ENCODE data around the gene TRIP13.
"Not testable (repeated sequence)": the region's sequence is repeated elsewhere in the genome, so short reads cannot be mapped to it uniquely, and the experiment has no call there.

Gene TRIP13

GRCh38 chr5:847736-848135, 44.9 kb upstream of the TRIP13 start:
- not testable (repeated sequence) for H3K79me2 ChIP-seq (ENCODE audit: low read length); H3K4me2 ChIP-seq (ENCODE audit: low read length); H3K4me3 ChIP-seq (ENCODE audit: low read length); H3K27ac ChIP-seq (ENCODE audit: low read length); H3K36me3 ChIP-seq (replicated peaks; ENCODE audit: low read depth, low read length); H4K20me1 ChIP-seq (ENCODE audit: insufficient read depth, low read length); H3K9me3 ChIP-seq (ENCODE audit: insufficient read depth, low read length); H3K9ac ChIP-seq (ENCODE audit: low read length); H3K27me3 ChIP-seq (ENCODE audit: low read depth, low read length); H2AFZ ChIP-seq (ENCODE audit: low read depth, low read length); H3K4me1 ChIP-seq (ENCODE audit: low read length)

GRCh38 chr5:848671-849111, 44.0 kb upstream of the TRIP13 start:
- Histone ChIP-seq H2AFZ (ENCODE audit: low read depth, low read length) (no peak overlapping the region), H3K9ac (ENCODE audit: low read length) (no peak overlapping the region), H3K4me2 (ENCODE audit: low read length) (no peak overlapping the region), H3K36me3 (replicated peaks; ENCODE audit: low read depth, low read length) (no peaks in the 10 kb centered on the region), H3K4me3 (ENCODE audit: low read length) (no peak overlapping the region), H3K4me1 (ENCODE audit: low read length) (peaks cover 6% of the 10 kb centered on the region), H4K20me1 (ENCODE audit: insufficient read depth, low read length) (no peaks in the 10 kb centered on the region), H3K9me3 (ENCODE audit: insufficient read depth, low read length) (no peaks in the 10 kb centered on the region), H3K27ac (ENCODE audit: low read length) (no peak overlapping the region), H3K27me3 (ENCODE audit: low read depth, low read length) (no peaks in the 10 kb centered on the region), H3K79me2 (ENCODE audit: low read length) (no peaks in the 10 kb centered on the region)
- TF ChIP-seq, protein P1, sequence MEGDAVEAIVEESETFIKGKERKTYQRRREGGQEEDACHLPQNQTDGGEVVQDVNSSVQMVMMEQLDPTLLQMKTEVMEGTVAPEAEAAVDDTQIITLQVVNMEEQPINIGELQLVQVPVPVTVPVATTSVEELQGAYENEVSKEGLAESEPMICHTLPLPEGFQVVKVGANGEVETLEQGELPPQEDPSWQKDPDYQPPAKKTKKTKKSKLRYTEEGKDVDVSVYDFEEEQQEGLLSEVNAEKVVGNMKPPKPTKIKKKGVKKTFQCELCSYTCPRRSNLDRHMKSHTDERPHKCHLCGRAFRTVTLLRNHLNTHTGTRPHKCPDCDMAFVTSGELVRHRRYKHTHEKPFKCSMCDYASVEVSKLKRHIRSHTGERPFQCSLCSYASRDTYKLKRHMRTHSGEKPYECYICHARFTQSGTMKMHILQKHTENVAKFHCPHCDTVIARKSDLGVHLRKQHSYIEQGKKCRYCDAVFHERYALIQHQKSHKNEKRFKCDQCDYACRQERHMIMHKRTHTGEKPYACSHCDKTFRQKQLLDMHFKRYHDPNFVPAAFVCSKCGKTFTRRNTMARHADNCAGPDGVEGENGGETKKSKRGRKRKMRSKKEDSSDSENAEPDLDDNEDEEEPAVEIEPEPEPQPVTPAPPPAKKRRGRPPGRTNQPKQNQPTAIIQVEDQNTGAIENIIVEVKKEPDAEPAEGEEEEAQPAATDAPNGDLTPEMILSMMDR (IDR thresholded peaks at IDR 0.05; ENCODE audit: low read depth, low read length) = no peak
- TF ChIP-seq EZH2phosphoT487 (IDR thresholded peaks at IDR 0.05; ENCODE audit: low read depth) = no peak

DNA sequence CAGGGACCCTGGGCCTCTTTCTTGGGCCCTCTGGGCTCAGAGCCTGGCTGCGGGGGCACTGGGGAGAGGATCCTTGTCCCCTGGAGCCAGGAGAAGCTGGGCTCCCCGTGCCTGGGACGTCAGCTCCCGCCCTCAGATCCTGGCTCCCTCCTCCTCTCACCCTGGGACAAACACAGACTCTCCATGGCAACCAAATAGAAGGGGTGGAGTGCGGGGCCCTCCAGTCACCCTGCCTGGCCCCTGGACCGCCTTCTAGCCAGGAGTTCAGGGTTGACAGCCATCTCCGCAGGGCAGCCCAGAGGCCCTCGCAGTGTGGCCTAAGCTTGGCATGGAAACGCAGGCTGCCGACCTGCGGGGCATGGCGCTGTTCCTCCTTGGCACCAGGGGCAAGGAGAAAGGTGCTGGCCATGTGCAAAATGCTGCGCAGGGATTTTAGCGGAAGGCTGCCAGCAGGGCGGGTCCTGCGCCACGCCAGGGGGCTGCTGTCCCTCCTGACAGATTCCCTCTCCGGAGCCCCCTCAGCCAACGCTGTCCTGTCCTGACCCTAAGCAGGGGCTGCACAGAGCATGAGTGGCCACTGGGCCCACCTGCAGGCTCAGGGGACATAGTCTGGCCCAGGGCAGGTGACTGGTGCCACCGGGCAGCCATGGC, 42.9 kb upstream of the TRIP13 start:
- no peak overlapping the region for H3K4me2 ChIP-seq (ENCODE audit: low read length)
- H3K9ac ChIP-seq (ENCODE audit: low read length) = no peak overlapping the region
- no peak overlapping the region for H3K4me3 ChIP-seq (ENCODE audit: low read length)
- no peaks in the 10 kb centered on the region for H3K27me3 ChIP-seq (ENCODE audit: low read depth, low read length)
- no peak overlapping the region for H2AFZ ChIP-seq (ENCODE audit: low read depth, low read length)
- H3K79me2 ChIP-seq (ENCODE audit: low read length) = no peaks in the 10 kb centered on the region
- H3K36me3 ChIP-seq (replicated peaks; ENCODE audit: low read depth, low read length) = no peaks in the 10 kb centered on the region
- no peaks in the 10 kb centered on the region for H3K9me3 ChIP-seq (ENCODE audit: insufficient read depth, low read length)
- TF ChIP-seq EZH2phosphoT487 (IDR thresholded peaks at IDR 0.05; ENCODE audit: low read depth) = no peak
- TF ChIP-seq, protein P1 (IDR thresholded peaks at IDR 0.05; ENCODE audit: low read depth, low read length) = no peak
- H3K27ac ChIP-seq (ENCODE audit: low read length) = no peak overlapping the region
- H3K4me1 ChIP-seq (ENCODE audit: low read length) = peaks cover 6% of the 10 kb centered on the region
- no peaks in the 10 kb centered on the region for H4K20me1 ChIP-seq (ENCODE audit: insufficient read depth, low read length)

DNA sequence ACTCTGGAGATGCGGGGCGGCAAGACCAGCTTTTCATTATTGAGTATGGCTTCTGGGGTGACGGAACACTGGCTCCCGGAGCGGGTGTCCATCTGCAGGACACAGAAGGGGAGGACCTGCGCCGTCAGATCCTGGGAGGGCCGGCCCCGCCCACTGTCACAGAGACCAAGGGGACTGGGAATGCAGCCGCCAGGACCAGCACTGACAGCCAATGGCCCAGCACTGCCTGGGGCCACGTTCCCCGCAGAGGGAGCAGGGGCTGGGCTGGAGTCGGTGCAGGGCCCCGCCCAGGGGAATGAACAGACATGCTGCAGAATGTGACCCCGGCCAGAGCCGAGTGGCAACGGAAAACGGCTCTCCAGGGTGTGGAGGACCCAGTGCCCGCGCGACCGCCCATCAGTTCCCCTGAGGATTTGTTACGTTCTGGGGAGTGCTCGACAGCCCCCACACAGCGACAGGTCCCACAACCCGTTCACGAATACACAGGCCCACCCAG, 42.1 kb upstream of the TRIP13 start, which contains the start of gene ZDHHC11:
Gene ZDHHC11 (minus strand): TSS at position 476 of the 496 bp plus-strand sequence. CDS start 384 bp downstream, at position 92.
- no peak within 1 kb of the TSS for H2AFZ ChIP-seq (ENCODE audit: low read depth, low read length)
- H3K36me3 ChIP-seq (replicated peaks; ENCODE audit: low read depth, low read length) = no peaks in the 10 kb centered on the region
- H3K27me3 ChIP-seq (ENCODE audit: low read depth, low read length) = no peaks in the 10 kb centered on the region
- no peaks in the 10 kb centered on the region for H3K9me3 ChIP-seq (ENCODE audit: insufficient read depth, low read length)
- peaks cover 6% of the 10 kb centered on the region for H3K4me1 ChIP-seq (ENCODE audit: low read length)
- no peak within 1 kb of the TSS for H3K27ac ChIP-seq (ENCODE audit: low read length)
- H3K4me2 ChIP-seq (ENCODE audit: low read length) = no peak within 1 kb of the TSS
- no peak within 1 kb of the TSS for H3K4me3 ChIP-seq (ENCODE audit: low read length)
- H3K9ac ChIP-seq (ENCODE audit: low read length) = no peak within 1 kb of the TSS
- no peaks in the 10 kb centered on the region for H3K79me2 ChIP-seq (ENCODE audit: low read length)
- no peaks in the 10 kb centered on the region for H4K20me1 ChIP-seq (ENCODE audit: insufficient read depth, low read length)
- TF ChIP-seq, protein P1 (IDR thresholded peaks at IDR 0.05; ENCODE audit: low read depth, low read length) = no peak
- TF ChIP-seq EZH2phosphoT487 (IDR thresholded peaks at IDR 0.05; ENCODE audit: low read depth) = no peak
